Hepatocyte (in vitro differentiated cells): ENCODE results near the gene ZBTB25.

Experiments
- EZH2 ChIP-seq: fragments of 200-600 bp; sonication (generic); IDR thresholded peaks from 2 replicates; pipeline ENCODE4 v1.6.1; 2016; ENCODE audit warnings: antibody characterized with exemption, mild to moderate bottlenecking, borderline replicate concordance
- TF ChIP-seq, protein P1 (sequence below): fragments of 200-600 bp; sonication (generic); IDR thresholded peaks from 2 replicates; pipeline ENCODE4 v1.5.1; 2016; ENCODE audit warnings: antibody characterized with exemption, mild to moderate bottlenecking; ENCODE audit not compliant: poor library complexity

DNA sequence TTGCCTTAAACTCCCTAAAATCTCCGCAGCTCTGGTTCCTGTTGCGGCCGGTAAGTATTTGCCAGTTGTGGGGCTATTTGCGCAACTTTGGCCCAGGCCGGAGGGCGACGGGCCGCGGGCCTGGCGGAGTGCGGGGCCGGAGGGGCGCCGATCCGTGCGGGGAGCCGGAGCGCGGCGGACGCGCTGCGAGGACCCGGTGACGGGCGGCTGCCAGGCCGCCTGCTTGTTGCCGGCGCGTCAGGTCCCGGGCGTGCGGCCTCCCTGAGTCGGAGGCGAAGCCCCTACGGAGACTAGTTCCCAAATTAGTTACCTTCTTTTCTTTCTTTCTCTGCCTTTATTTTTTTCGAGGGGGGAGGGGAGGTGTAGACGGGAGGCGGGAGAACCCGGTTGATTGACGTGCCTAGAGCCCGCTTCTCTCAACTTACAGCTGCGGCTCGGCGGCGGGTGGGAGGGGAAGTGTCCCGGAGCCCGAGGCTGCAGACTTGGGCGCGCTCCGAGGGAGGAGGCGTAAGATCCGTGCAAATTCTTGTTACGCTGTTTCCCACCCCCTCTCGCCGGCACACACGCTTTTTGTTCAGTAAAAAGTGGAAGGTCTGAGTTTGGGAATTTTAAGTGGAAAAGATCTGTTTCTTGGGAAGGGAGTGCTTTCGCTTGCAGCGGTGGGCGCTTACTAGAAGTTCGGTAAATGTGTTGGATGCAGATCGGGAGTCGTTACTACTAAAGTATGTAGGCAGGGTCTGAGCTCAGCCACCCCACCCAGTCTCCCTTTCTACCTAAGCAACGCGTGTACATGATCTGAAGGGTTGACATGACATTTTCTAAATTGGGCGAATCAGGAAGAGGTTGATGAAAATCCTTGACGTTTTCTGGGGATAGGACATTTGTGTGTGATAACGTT, 1.5 kb upstream of the ZBTB25 start:
- TF ChIP-seq, protein P1, sequence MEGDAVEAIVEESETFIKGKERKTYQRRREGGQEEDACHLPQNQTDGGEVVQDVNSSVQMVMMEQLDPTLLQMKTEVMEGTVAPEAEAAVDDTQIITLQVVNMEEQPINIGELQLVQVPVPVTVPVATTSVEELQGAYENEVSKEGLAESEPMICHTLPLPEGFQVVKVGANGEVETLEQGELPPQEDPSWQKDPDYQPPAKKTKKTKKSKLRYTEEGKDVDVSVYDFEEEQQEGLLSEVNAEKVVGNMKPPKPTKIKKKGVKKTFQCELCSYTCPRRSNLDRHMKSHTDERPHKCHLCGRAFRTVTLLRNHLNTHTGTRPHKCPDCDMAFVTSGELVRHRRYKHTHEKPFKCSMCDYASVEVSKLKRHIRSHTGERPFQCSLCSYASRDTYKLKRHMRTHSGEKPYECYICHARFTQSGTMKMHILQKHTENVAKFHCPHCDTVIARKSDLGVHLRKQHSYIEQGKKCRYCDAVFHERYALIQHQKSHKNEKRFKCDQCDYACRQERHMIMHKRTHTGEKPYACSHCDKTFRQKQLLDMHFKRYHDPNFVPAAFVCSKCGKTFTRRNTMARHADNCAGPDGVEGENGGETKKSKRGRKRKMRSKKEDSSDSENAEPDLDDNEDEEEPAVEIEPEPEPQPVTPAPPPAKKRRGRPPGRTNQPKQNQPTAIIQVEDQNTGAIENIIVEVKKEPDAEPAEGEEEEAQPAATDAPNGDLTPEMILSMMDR = no peak
- no peak for TF ChIP-seq EZH2
